Measurements from ENCODE around the gene MATN4.

MATN4 gene

DNA sequence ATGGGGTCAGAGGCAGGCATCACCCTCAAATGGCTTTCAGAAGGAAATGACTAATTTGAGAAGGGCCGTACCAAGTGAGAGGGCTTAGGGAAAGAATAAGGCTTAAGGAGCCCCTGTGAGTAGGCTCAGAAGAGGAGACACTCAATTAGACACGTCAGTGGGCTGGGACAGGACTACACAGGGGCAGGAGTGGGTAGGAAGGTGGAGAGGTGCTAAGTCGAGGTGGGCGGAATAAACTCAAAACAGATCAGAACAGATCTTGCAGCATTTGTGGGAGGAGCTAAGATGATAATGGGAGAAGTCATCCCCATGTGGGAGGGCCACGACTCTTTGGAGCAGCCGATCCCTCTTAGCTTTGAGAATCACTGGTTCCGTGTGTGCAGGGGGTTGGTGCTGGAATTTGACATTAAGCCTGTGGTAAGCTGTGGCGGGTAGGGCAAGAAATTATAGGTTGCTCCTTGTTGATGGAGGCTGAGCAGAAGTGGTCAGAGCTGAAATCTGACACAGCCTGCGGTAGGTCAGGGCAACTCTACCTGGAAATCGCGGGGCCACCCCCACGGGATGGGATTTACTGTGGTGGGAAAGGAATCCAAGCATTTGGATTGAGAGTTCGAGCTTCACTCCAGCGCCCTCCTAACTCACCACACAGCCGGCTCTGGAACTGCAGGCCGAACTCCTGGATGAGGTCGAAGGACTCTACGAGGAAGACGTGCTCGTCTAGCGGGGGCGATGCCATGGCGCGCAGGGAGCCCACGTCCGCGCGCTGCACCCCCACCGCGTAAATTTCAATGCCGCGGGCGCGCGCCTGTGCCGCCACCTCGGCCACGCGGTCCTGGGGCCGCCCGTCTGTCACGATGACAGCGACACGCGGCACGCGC lies 4.3 kb downstream of the MATN4 start:
- TF ChIP-seq, protein P1, sequence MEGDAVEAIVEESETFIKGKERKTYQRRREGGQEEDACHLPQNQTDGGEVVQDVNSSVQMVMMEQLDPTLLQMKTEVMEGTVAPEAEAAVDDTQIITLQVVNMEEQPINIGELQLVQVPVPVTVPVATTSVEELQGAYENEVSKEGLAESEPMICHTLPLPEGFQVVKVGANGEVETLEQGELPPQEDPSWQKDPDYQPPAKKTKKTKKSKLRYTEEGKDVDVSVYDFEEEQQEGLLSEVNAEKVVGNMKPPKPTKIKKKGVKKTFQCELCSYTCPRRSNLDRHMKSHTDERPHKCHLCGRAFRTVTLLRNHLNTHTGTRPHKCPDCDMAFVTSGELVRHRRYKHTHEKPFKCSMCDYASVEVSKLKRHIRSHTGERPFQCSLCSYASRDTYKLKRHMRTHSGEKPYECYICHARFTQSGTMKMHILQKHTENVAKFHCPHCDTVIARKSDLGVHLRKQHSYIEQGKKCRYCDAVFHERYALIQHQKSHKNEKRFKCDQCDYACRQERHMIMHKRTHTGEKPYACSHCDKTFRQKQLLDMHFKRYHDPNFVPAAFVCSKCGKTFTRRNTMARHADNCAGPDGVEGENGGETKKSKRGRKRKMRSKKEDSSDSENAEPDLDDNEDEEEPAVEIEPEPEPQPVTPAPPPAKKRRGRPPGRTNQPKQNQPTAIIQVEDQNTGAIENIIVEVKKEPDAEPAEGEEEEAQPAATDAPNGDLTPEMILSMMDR (IDR thresholded peaks at IDR 0.05; ENCODE audit: low read depth, low read length) = no peak
- H3K4me3 ChIP-seq (ENCODE audit: low read depth, low read length) = no peak overlapping the region

DNA sequence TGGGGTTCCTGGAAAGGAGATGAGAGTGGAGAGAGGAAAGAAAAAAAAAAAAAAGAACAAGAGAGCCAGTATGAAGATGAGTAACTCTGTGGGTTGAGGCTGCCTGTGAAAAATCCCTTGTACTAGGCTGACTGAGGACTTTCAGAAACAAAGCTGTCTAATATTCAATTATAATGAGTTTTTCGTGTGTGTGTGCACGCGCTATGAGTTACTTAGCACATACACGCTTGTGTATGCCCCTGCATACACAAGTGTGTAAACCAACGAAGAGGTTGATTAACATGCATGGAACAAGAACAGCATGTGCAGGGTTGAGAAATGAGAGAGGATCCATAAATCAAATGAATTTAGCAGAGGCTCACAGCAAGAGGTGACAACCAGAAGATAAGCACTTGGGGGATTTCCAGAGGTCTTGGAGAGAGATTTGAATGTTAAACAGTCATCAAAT lies 6.3 kb downstream of the MATN4 start:
- TF ChIP-seq, protein P1 (IDR thresholded peaks at IDR 0.05; ENCODE audit: low read depth, low read length) = no peak
- no peak overlapping the region for H3K4me3 ChIP-seq (ENCODE audit: low read depth, low read length)

DNA sequence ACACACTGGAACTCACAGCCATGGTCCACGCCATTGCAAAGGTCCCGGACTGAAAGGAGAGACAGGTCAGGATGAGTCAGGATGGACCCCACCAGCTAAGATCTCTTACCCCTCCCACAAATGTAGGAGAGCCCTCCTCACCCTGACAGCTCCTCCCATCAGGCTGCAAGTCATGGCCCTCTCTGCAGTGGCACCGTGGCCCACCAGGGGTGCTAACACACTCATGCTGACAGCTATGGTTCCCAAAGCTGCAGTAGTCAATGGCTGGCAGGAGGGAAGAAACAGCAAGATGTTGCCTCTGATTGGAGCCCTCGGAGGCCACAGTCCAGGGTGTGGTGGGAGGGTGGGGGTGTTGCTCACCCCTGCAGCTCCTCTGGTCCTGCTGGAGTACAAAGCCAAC lies 7.1 kb downstream of the MATN4 start:
- no peak overlapping the region for H3K4me3 ChIP-seq (ENCODE audit: low read depth, low read length)
- TF ChIP-seq, protein P1 (IDR thresholded peaks at IDR 0.05; ENCODE audit: low read depth, low read length) = peak; percentile 40

GRCh38 chr20:45299786-45300185 lies 8.3 kb downstream of the MATN4 start:
- H3K4me3 ChIP-seq (ENCODE audit: low read depth, low read length) = no peak overlapping the region
- TF ChIP-seq, protein P1 (IDR thresholded peaks at IDR 0.05; ENCODE audit: low read depth, low read length) = no peak

DNA sequence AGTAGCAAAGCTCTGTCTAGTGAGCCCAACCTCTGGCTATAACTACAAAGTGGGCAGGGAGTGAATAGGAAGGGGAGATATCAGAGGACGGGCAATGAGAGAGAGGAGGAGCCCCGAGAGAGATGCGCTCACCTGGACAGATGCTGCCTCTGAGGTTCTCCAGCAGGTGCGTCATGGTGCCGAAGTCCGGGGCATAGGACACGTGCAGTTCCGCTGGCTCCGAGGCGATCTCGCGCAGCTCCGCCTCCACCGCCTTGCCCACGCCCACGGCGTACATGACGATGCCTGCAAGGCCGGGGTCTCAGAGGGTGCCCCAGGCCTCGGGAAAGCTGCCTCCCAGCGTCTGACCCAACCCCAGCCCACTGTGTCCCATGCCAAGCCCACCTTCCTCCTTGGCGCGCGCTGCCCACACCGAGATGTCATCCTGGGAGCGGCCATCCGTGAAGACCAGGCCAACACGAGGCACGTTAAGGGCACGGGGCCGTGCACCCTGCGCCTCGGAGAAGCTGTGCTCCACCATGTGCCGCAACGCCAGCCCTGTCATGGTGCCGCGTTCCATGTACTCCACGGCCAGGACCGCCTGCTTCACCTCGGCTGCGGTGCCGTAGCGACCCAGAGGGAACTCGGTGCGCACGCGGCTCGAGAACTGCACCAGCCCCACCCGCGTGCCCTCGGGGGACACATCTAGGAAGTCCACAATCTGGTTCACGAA lies 10.2 kb downstream of the MATN4 start:
- H3K4me3 ChIP-seq (ENCODE audit: low read depth, low read length) = no peak overlapping the region
- TF ChIP-seq, protein P1 (IDR thresholded peaks at IDR 0.05; ENCODE audit: low read depth, low read length) = no peak

DNA sequence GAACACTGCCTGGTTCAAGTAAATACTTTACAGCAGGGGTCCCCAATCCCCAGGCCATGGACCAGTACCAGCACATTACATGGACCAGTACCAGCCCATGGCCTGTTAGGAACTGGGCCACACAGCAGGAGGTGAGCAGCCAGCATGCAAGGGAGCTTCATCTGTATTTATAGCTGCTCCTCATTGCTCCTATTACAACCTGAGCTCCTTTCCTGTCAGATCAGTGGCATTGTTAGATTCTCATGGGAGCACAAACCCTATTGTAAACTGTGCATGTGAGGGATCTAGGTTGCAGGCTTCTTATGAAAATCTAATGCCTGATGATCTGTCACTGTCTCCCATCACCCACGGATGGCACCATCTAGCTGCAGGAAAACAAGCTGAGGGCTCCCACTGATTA lies 13.4 kb downstream of the MATN4 start:
- no peak overlapping the region for H3K4me3 ChIP-seq (ENCODE audit: low read depth, low read length)
- TF ChIP-seq, protein P1 (IDR thresholded peaks at IDR 0.05; ENCODE audit: low read depth, low read length) = no peak

DNA sequence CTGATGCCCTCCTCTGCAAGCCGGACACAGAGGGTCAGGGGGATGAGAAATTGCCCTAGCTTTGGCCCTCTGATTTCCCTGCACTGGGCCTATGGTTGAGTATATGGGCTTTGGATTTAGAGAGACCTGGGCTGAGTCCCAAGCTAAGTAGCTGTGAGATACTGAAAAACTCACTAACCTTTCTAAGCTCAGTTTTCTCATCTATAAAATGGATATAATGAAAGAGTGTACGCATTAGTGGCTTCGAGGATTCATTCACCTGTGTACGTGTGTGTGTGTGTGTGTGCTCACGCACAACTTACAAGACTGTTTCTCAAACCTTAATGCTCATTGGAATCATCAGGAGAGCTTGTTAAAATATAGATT lies 14.1 kb downstream of the MATN4 start:
- no peak overlapping the region for H3K4me3 ChIP-seq (ENCODE audit: low read depth, low read length)
- TF ChIP-seq, protein P1 (IDR thresholded peaks at IDR 0.05; ENCODE audit: low read depth, low read length) = no peak

Measured in WI38 (cell line).